GM23338 (cell line): ENCODE measurements around the gene TMEM222. TPM values are rescaled to one million over a fixed set of nuclear protein-coding genes. Genes with fewer than 3 reads are reported as not detected.

Source experiments
- ATAC-seq: fragments of 200-7000 bp; cut with Tn5 transposase; 3 replicates; pipeline ENCODE4 v1.9.1; 2020
- DNase-seq: peaks from one replicate; pipeline ENCODE4 v3.0.0-alpha.2; 2015; ENCODE audit warnings: low spot score
- H2AFZ ChIP-seq: fragments of 200-600 bp; sonication (generic); 2 replicates; pipeline ENCODE4 v1.8.0; 2016; ENCODE audit warnings: antibody characterized with exemption, mild to moderate bottlenecking, moderate library complexity
- H3F3A ChIP-seq: fragments of 200-600 bp; sonication (generic); replicated peaks from 2 replicates; pipeline ENCODE4 v1.8.0; 2017; ENCODE audit warnings: antibody characterized with exemption, mixed run types, low read depth
- H3K27ac ChIP-seq: fragments of 200-600 bp; sonication (generic); 2 replicates; pipeline ENCODE4 v1.6.1; 2016; ENCODE audit warnings: low read depth
- H3K27me3 ChIP-seq: fragments of 200-600 bp; sonication (generic); 2 replicates; pipeline ENCODE4 v1.8.0; 2016; ENCODE audit warnings: mild to moderate bottlenecking, mixed run types, moderate library complexity; ENCODE audit not compliant: insufficient read depth
- H3K36me3 ChIP-seq: fragments of 200-600 bp; sonication (generic); 2 replicates; pipeline ENCODE4 v1.8.0; 2016; ENCODE audit warnings: mild to moderate bottlenecking; ENCODE audit not compliant: insufficient read depth
- H3K4me1 ChIP-seq: fragments of 200-600 bp; sonication (generic); 2 replicates; pipeline ENCODE4 v1.8.0; 2016; ENCODE audit warnings: mild to moderate bottlenecking, moderate library complexity; ENCODE audit not compliant: insufficient read depth
- H3K4me2 ChIP-seq: fragments of 200-600 bp; sonication (generic); 2 replicates; pipeline ENCODE4 v1.7.1; 2017; ENCODE audit warnings: mixed run types
- H3K4me3 ChIP-seq: fragments of 200-600 bp; sonication (generic); 2 replicates; pipeline ENCODE4 v1.6.1; 2016; ENCODE audit warnings: mixed run types
- H3K79me2 ChIP-seq: fragments of 200-600 bp; sonication (generic); replicated peaks from 2 replicates; pipeline ENCODE4 v1.8.0; 2017; ENCODE audit warnings: mild to moderate bottlenecking; ENCODE audit not compliant: insufficient read depth
- H3K9me2 ChIP-seq: fragments of 200-600 bp; sonication (generic); 2 replicates; pipeline ENCODE4 v1.8.0; 2017; ENCODE audit not compliant: insufficient read depth
- H4K20me1 ChIP-seq: fragments of 200-600 bp; sonication (generic); replicated peaks from 2 replicates; pipeline ENCODE4 v1.8.0; 2017; ENCODE audit warnings: mild to moderate bottlenecking; ENCODE audit not compliant: insufficient read depth
- H3K27ac Mint-ChIP-seq: 2 replicates; pipeline ENCODE4 v1.8.0; 2020; ENCODE audit warnings: inconsistent platforms, mild to moderate bottlenecking, moderate library complexity, mixed read lengths
- H3K27me3 Mint-ChIP-seq: 3 replicates; pipeline ENCODE4 v1.8.0; 2022; ENCODE audit warnings: low read depth, mild to moderate bottlenecking, moderate library complexity, mixed read lengths, inconsistent platforms; ENCODE audit not compliant: insufficient read depth, poor library complexity
- H3K36me3 Mint-ChIP-seq: 3 replicates; pipeline ENCODE4 v1.8.0; 2021; ENCODE audit warnings: low read depth, mild to moderate bottlenecking, inconsistent platforms, moderate library complexity, mixed read lengths
- H3K4me1 Mint-ChIP-seq: 3 replicates; pipeline ENCODE4 v1.8.0; 2020; ENCODE audit warnings: mild to moderate bottlenecking, inconsistent platforms, mixed read lengths
- H3K4me3 Mint-ChIP-seq: 3 replicates; pipeline ENCODE4 v1.8.0; 2021; ENCODE audit warnings: moderate library complexity, mild to moderate bottlenecking, inconsistent platforms, mixed read lengths
- H3K9me3 Mint-ChIP-seq: 3 replicates; pipeline ENCODE4 v1.8.0; 2020; ENCODE audit warnings: moderate library complexity, mild to moderate bottlenecking, inconsistent platforms, mixed read lengths
- CREB1 ChIP-seq: fragments of 250-450 bp; sonication (Bioruptor Pico); IDR thresholded peaks from 2 replicates; pipeline ENCODE4 v1.5.0; 2020; ENCODE audit warnings: low read depth, mild to moderate bottlenecking, moderate library complexity
- CTCF ChIP-seq, 2 experiments: fragments of 200-600 bp in 1 of 2; sonication (generic) in 1 of 2; conservative IDR thresholded peaks; 2 replicates each; pipeline versions ENCODE4 v1.5.1 to v1.6.1; 2016 to 2017; ENCODE audit warnings: antibody characterized with exemption in 2 of 2, low read depth in 2 of 2, mild to moderate bottlenecking in 2 of 2, moderate library complexity in 1 of 2
- ETS1 ChIP-seq: IDR thresholded peaks from 2 replicates; pipeline ENCODE4 v1.6.1; 2016; ENCODE audit warnings: antibody characterized with exemption
- EZH2 ChIP-seq: fragments of 200-600 bp; sonication (generic); IDR thresholded peaks from one replicate; pipeline ENCODE4 v1.8.0; 2017; ENCODE audit warnings: antibody characterized with exemption, mild to moderate bottlenecking, low read depth; ENCODE audit not compliant: unreplicated experiment
- EZH2phosphoT487 ChIP-seq: fragments of 200-600 bp; sonication (generic); IDR thresholded peaks from one replicate; pipeline ENCODE4 v1.8.1; 2018; ENCODE audit warnings: antibody characterized with exemption; ENCODE audit not compliant: unreplicated experiment
- JUNB ChIP-seq: IDR thresholded peaks from one replicate; pipeline ENCODE4 v1.6.1; 2016; ENCODE audit warnings: antibody characterized with exemption; ENCODE audit not compliant: unreplicated experiment
- NANOG ChIP-seq: IDR thresholded peaks from 2 replicates; pipeline ENCODE4 v1.6.1; 2016; ENCODE audit warnings: antibody characterized with exemption, borderline replicate concordance
- POLR2AphosphoS5 ChIP-seq: IDR thresholded peaks from 2 replicates; pipeline ENCODE4 v1.6.1; 2016; ENCODE audit warnings: antibody characterized with exemption, low read depth
- STAT1 ChIP-seq: IDR thresholded peaks from one replicate; pipeline ENCODE4 v1.6.1; 2016; ENCODE audit warnings: antibody characterized with exemption; ENCODE audit not compliant: unreplicated experiment
- ZNF114 ChIP-seq: fragments of 250-450 bp; sonication (Bioruptor Pico); IDR thresholded peaks from 2 replicates; pipeline ENCODE4 v1.5.0; 2020; ENCODE audit warnings: mild to moderate bottlenecking, moderate library complexity
- ZNF331 ChIP-seq: fragments of 250-450 bp; sonication (Bioruptor Pico); IDR thresholded peaks from 2 replicates; pipeline ENCODE4 v1.5.0; 2020; ENCODE audit warnings: low read depth, mild to moderate bottlenecking, moderate library complexity
- polyA plus RNA-seq: library from polyadenylated mRNA; unstranded; fragments of >200 nt; fragmentation: Nextera tagmentation; extraction: Ambion mirVana; gene quantifications from 2 replicates; pipeline ENCODE4 v1.2.1, GENCODE V29; 2016
- total RNA-seq: library from RNA; depleted of rRNA; stranded (reverse); fragments of >200 nt; shearing (Covaris generic); gene quantifications from 2 replicates; pipeline ENCODE4 v1.2.3, GENCODE V29; 2014
- TF ChIP-seq, protein P1 (sequence below): IDR thresholded peaks from one replicate; pipeline ENCODE4 v1.6.1; 2018; ENCODE audit warnings: antibody characterized with exemption; ENCODE audit not compliant: unreplicated experiment
- TF ChIP-seq, protein P2 (sequence below): fragments of 250-450 bp; sonication (Bioruptor Pico); IDR thresholded peaks from 2 replicates; pipeline ENCODE4 v1.5.0; 2020; ENCODE audit warnings: mild to moderate bottlenecking, moderate library complexity

Gene TMEM222
- total and polyA plus RNA-seq, 2 experiments from 2014 or later = 17.8 to 22.6 TPM

DNA sequence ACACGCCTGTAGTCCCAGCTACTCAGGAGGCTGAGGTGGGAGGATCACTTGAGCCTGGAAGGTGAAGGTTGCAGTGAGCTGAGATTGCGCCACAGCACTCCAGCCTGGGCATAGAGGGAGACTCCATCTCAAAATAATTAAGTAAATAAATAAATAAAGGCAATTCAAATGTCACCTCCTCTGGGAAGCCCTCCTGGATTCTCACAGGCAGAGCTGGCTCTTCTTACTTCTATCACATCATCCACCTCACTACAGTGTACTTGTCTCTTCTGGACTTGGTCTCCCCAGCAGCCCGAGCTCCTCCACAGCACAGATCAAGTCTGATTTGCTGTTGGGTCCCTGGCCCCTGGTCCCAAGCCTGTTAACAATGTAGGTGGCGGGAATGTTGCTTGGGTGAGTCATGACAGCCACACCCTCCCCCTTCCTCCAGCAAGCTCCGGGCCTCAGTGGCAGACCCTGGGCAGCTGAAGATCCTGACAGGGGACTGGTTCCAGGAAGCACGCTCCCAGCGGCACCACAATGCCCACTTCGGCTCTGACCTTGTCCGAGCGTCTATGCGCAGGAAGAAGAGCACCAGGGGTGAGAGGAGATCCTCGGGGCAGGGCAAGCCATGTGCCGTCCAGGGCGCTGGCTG, 25.1 kb downstream of the TMEM222 start:
- Mint-ChIP-seq H3K9me3 (no peaks in the 10 kb centered on the region; the same call in 1 of the 3 replicates), H3K27ac (no peak overlapping the region), H3K27me3 (peaks cover 27% of the 10 kb centered on the region), H3K36me3 (peaks cover 9% of the 10 kb centered on the region), H3K4me1 (peaks cover 29% of the 10 kb centered on the region), H3K4me3 (no peak overlapping the region)
- Histone ChIP-seq H4K20me1 (no peaks in the 10 kb centered on the region; the same call in 1 of the 2 replicates), H3K27ac (no peak overlapping the region), H2AFZ (no peak overlapping the region), H3K79me2 (peaks cover 7% of the 10 kb centered on the region), H3K27me3 (peaks cover 8% of the 10 kb centered on the region; the same call in 1 of the 2 replicates), H3K4me1 (peaks cover 22% of the 10 kb centered on the region; the same call in 1 of the 2 replicates), H3K9me2 (no peaks in the 10 kb centered on the region), H3K36me3 (no peaks in the 10 kb centered on the region), H3F3A (peaks cover 12% of the 10 kb centered on the region; the same call in 1 of the 2 replicates), H3K4me3 (no peak overlapping the region), H3K4me2 (no peak overlapping the region)
- ATAC-seq = no peak
- DNase-seq = no peak
- no peak for TF ChIP-seq ZNF114 (CRISPR knock-in tag)
- no peak for TF ChIP-seq EZH2phosphoT487
- no peak for TF ChIP-seq JUNB
- TF ChIP-seq NANOG = no peak
- no peak for TF ChIP-seq CTCF (conservative IDR thresholded peaks at IDR 0.05; ENCODE audit: low read depth in 2 of 2)
- no peak for TF ChIP-seq POLR2AphosphoS5
- TF ChIP-seq, protein P1, sequence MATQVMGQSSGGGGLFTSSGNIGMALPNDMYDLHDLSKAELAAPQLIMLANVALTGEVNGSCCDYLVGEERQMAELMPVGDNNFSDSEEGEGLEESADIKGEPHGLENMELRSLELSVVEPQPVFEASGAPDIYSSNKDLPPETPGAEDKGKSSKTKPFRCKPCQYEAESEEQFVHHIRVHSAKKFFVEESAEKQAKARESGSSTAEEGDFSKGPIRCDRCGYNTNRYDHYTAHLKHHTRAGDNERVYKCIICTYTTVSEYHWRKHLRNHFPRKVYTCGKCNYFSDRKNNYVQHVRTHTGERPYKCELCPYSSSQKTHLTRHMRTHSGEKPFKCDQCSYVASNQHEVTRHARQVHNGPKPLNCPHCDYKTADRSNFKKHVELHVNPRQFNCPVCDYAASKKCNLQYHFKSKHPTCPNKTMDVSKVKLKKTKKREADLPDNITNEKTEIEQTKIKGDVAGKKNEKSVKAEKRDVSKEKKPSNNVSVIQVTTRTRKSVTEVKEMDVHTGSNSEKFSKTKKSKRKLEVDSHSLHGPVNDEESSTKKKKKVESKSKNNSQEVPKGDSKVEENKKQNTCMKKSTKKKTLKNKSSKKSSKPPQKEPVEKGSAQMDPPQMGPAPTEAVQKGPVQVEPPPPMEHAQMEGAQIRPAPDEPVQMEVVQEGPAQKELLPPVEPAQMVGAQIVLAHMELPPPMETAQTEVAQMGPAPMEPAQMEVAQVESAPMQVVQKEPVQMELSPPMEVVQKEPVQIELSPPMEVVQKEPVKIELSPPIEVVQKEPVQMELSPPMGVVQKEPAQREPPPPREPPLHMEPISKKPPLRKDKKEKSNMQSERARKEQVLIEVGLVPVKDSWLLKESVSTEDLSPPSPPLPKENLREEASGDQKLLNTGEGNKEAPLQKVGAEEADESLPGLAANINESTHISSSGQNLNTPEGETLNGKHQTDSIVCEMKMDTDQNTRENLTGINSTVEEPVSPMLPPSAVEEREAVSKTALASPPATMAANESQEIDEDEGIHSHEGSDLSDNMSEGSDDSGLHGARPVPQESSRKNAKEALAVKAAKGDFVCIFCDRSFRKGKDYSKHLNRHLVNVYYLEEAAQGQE = no peak
- no peak for TF ChIP-seq ZNF331 (CRISPR knock-in tag)
- no peak for TF ChIP-seq ETS1
- no peak for TF ChIP-seq CREB1 (CRISPR knock-in tag)
- no peak for TF ChIP-seq STAT1
- TF ChIP-seq, protein P2, sequence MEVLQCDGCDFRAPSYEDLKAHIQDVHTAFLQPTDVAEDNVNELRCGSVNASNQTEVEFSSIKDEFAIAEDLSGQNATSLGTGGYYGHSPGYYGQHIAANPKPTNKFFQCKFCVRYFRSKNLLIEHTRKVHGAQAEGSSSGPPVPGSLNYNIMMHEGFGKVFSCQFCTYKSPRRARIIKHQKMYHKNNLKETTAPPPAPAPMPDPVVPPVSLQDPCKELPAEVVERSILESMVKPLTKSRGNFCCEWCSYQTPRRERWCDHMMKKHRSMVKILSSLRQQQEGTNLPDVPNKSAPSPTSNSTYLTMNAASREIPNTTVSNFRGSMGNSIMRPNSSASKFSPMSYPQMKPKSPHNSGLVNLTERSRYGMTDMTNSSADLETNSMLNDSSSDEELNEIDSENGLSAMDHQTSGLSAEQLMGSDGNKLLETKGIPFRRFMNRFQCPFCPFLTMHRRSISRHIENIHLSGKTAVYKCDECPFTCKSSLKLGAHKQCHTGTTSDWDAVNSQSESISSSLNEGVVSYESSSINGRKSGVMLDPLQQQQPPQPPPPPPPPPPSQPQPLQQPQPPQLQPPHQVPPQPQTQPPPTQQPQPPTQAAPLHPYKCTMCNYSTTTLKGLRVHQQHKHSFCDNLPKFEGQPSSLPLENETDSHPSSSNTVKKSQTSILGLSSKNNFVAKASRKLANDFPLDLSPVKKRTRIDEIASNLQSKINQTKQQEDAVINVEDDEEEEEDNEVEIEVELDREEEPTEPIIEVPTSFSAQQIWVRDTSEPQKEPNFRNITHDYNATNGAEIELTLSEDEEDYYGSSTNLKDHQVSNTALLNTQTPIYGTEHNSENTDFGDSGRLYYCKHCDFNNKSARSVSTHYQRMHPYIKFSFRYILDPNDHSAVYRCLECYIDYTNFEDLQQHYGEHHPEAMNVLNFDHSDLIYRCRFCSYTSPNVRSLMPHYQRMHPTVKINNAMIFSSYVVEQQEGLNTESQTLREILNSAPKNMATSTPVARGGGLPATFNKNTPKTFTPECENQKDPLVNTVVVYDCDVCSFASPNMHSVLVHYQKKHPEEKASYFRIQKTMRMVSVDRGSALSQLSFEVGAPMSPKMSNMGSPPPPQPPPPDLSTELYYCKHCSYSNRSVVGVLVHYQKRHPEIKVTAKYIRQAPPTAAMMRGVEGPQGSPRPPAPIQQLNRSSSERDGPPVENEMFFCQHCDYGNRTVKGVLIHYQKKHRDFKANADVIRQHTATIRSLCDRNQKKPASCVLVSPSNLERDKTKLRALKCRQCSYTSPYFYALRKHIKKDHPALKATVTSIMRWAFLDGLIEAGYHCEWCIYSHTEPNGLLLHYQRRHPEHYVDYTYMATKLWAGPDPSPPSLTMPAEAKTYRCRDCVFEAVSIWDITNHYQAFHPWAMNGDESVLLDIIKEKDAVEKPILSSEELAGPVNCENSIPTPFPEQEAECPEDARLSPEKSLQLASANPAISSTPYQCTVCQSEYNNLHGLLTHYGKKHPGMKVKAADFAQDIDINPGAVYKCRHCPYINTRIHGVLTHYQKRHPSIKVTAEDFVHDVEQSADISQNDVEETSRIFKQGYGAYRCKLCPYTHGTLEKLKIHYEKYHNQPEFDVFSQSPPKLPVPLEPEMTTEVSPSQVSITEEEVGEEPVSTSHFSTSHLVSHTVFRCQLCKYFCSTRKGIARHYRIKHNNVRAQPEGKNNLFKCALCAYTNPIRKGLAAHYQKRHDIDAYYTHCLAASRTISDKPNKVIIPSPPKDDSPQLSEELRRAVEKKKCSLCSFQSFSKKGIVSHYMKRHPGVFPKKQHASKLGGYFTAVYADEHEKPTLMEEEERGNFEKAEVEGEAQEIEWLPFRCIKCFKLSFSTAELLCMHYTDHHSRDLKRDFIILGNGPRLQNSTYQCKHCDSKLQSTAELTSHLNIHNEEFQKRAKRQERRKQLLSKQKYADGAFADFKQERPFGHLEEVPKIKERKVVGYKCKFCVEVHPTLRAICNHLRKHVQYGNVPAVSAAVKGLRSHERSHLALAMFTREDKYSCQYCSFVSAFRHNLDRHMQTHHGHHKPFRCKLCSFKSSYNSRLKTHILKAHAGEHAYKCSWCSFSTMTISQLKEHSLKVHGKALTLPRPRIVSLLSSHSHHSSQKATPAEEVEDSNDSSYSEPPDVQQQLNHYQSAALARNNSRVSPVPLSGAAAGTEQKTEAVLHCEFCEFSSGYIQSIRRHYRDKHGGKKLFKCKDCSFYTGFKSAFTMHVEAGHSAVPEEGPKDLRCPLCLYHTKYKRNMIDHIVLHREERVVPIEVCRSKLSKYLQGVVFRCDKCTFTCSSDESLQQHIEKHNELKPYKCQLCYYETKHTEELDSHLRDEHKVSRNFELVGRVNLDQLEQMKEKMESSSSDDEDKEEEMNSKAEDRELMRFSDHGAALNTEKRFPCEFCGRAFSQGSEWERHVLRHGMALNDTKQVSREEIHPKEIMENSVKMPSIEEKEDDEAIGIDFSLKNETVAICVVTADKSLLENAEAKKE = no peak
- no peak for TF ChIP-seq EZH2
